Muscle layer of colon (tissue), 2 donors: ENCODE measurements around the gene ALCAM.

ENCODE experiments used
- H3K27ac ChIP-seq: one replicate; pipeline ENCODE4 v1.7.0; 2013; ENCODE audit warnings: low read depth, mild to moderate bottlenecking, low read length, moderate library complexity
- H3K27me3 ChIP-seq, 2 donors: one replicate each; pipeline ENCODE4 v1.7.0; 2013; ENCODE audit warnings: low read length in 2 of 2, mild to moderate bottlenecking in 2 of 2; ENCODE audit not compliant: insufficient read depth in 2 of 2, control insufficient read depth in 1 of 2
- H3K36me3 ChIP-seq: one replicate; pipeline ENCODE4 v1.7.0; 2013; ENCODE audit warnings: mild to moderate bottlenecking, low read length; ENCODE audit not compliant: insufficient read depth
- H3K4me1 ChIP-seq: one replicate; pipeline ENCODE4 v1.7.0; 2013; ENCODE audit warnings: mild to moderate bottlenecking, low read length; ENCODE audit not compliant: insufficient read depth
- H3K4me3 ChIP-seq, 2 donors: one replicate each; pipeline ENCODE4 v1.7.0; 2013; ENCODE audit warnings: low read length in 2 of 2, low read depth in 1 of 2, mild to moderate bottlenecking in 1 of 2, moderate library complexity in 1 of 2
- H3K9ac ChIP-seq: one replicate; pipeline ENCODE4 v1.7.0; 2013; ENCODE audit warnings: low read length
- H3K9me3 ChIP-seq: one replicate; pipeline ENCODE4 v1.7.0; 2013; ENCODE audit warnings: mild to moderate bottlenecking, low read length
- donor health status: abdominal sarcoma.
- donor health status: Adenocarcinoma of cecum.

The ALCAM gene

DNA sequence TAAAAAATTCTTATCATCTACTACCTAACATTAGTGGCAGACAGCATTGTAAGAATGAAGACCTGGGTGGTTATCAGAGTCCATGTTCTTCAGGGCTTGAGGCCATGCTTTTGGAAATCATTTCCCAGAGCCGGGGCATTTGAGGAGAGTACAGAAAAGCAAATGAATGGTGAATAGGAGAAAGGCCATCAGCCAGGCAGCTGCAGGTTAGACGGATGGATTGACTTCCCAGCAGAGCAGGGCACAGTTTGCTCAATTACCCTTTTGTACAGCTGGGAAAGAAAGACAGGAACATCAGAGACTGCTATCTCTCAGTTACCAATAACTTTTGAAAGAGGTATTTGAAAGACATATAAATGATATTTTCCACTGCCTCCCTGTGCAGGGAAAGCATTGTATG lies 135.6 kb downstream of the ALCAM start:
- Histone ChIP-seq H3K27me3 (no peaks in the 10 kb centered on the region), H3K4me3 (no peak overlapping the region), H3K9ac (no peak overlapping the region), H3K4me1 (no peaks in the 10 kb centered on the region), H3K36me3 (no peaks in the 10 kb centered on the region), H3K27ac (no peak overlapping the region), H3K9me3 (no peaks in the 10 kb centered on the region)

DNA sequence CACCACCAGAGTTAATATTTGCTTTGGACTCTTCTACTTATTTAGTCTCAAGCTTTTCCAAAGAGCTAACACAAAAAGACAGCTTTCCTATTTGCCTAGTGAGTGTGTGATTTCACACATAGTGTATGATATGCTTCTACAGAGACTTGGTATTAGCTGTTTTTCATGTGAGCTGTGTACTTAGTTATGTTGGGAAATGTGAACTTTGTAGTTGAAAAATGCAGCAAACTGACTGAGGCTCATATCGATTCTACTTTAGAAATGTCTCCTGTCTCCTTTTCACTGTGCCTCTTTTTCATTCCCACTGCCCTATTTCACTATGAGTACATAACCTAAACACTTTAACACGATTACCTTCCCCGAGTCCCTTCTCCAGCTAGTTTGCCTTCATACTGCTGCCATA lies 136.5 kb downstream of the ALCAM start:
- no peaks in the 10 kb centered on the region for H3K27me3 ChIP-seq
- no peaks in the 10 kb centered on the region for H3K4me1 ChIP-seq
- no peaks in the 10 kb centered on the region for H3K36me3 ChIP-seq
- no peak overlapping the region for H3K9ac ChIP-seq
- H3K9me3 ChIP-seq, result no peaks in the 10 kb centered on the region
- no peak overlapping the region for H3K4me3 ChIP-seq
- no peak overlapping the region for H3K27ac ChIP-seq

GRCh38 chr3:105504440-105504951 lies 137.8 kb downstream of the ALCAM start:
- Histone ChIP-seq H3K9me3 (no peaks in the 10 kb centered on the region), H3K4me3 (no peak overlapping the region), H3K9ac (no peak overlapping the region), H3K36me3 (no peaks in the 10 kb centered on the region), H3K4me1 (no peaks in the 10 kb centered on the region), H3K27me3 (no peaks in the 10 kb centered on the region), H3K27ac (no peak overlapping the region)

- Histone ChIP-seq H3K27ac (no peak overlapping the region), H3K4me1 (no peaks in the 10 kb centered on the region), H3K9ac (no peak overlapping the region), H3K36me3 (no peaks in the 10 kb centered on the region), H3K4me3 (no peak overlapping the region), H3K9me3 (no peaks in the 10 kb centered on the region), H3K27me3 (no peaks in the 10 kb centered on the region)
Observed at GRCh38 chr3:105505170-105505569, 138.5 kb downstream of the ALCAM start.

- Histone ChIP-seq H3K27me3 (no peaks in the 10 kb centered on the region), H3K36me3 (no peaks in the 10 kb centered on the region), H3K9ac (no peak overlapping the region), H3K4me1 (no peaks in the 10 kb centered on the region), H3K27ac (no peak overlapping the region), H3K4me3 (no peak overlapping the region), H3K9me3 (no peaks in the 10 kb centered on the region)
Observed at GRCh38 chr3:105511031-105511430, 144.3 kb downstream of the ALCAM start.

DNA sequence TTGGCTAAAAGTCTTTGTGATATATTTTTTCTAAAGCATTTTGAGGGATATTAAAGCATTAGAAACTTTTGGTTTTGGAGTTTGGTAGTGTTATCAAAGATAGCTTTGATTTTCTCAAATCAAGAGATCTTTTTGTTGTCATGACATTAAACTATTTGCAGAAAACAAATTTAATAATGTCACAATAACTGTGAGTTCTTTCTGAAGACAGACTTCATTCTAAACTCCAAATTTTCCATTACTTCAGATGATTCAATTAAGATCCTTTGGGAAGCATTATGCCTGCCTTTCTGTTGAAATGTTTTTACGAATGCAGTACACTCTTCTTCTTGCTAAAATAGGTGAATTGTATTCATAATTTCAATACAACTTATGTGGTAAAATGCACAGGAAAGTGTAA lies 145.4 kb downstream of the ALCAM start:
- H3K9ac ChIP-seq, result no peak overlapping the region

GRCh38 chr3:105513042-105513441 lies 146.3 kb downstream of the ALCAM start:
- no peaks in the 10 kb centered on the region for H3K36me3 ChIP-seq
- no peak overlapping the region for H3K9ac ChIP-seq
- H3K27me3 ChIP-seq, result no peaks in the 10 kb centered on the region
- no peaks in the 10 kb centered on the region for H3K4me1 ChIP-seq
- H3K27ac ChIP-seq, result no peak overlapping the region
- H3K4me3 ChIP-seq, result no peak overlapping the region
- no peaks in the 10 kb centered on the region for H3K9me3 ChIP-seq

More for the DNA sequence above, 145.4 kb downstream of the ALCAM start:
- Histone ChIP-seq H3K36me3 (no peaks in the 10 kb centered on the region), H3K27me3 (no peaks in the 10 kb centered on the region), H3K4me3 (no peak overlapping the region), H3K27ac (no peak overlapping the region), H3K9me3 (no peaks in the 10 kb centered on the region), H3K4me1 (no peaks in the 10 kb centered on the region)

DNA sequence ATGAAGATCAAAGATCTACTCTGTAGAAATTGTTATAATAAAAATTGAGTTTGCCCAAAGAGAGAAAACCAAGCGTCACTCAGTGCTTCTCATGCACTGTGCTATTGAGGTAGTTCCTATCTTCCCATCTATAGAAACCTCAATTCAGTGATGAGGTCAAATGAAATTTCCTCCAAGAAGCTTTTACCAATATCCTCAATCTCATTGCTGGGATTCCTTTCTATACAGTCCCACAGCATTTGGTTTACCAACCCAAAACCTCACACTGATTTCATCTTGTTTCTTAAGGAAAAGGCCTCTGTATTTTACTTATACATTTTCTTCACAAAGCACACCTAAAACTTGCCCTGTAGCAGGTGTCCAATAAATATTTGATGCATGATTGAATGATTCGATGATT lies 147.2 kb downstream of the ALCAM start:
- no peak overlapping the region for H3K4me3 ChIP-seq
- no peak overlapping the region for H3K9ac ChIP-seq
- no peaks in the 10 kb centered on the region for H3K27me3 ChIP-seq
- H3K36me3 ChIP-seq, result no peaks in the 10 kb centered on the region
- H3K27ac ChIP-seq, result no peak overlapping the region
- no peaks in the 10 kb centered on the region for H3K9me3 ChIP-seq
- H3K4me1 ChIP-seq, result no peaks in the 10 kb centered on the region

DNA sequence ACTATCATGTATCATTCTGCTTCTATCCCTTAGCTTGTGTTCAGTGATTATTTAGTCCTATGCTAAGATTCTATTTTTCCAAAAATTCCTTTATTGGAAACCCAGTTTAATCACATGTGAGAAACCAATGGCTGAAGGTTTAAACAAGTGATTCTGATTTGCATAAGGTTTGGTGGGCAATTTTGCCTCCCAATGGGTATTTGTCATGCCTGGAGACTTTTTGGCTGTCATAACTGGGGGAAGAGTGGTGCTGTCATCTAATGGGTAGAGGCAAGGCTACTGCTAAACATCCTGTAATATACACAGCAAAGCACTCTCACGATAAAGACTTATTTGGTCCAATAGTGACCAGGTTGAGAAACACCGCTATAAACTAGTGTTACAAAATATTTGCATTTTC lies 148.7 kb downstream of the ALCAM start:
- no peak overlapping the region for H3K4me3 ChIP-seq
- no peak overlapping the region for H3K27ac ChIP-seq
- no peaks in the 10 kb centered on the region for H3K4me1 ChIP-seq
- no peak overlapping the region for H3K9ac ChIP-seq
- H3K27me3 ChIP-seq, result no peaks in the 10 kb centered on the region
- H3K9me3 ChIP-seq, result no peaks in the 10 kb centered on the region
- no peaks in the 10 kb centered on the region for H3K36me3 ChIP-seq

GRCh38 chr3:105516972-105517371 lies 150.3 kb downstream of the ALCAM start:
- H3K4me1 ChIP-seq, result no peaks in the 10 kb centered on the region
- no peak overlapping the region for H3K4me3 ChIP-seq
- no peaks in the 10 kb centered on the region for H3K27me3 ChIP-seq
- H3K9ac ChIP-seq, result no peak overlapping the region
- no peaks in the 10 kb centered on the region for H3K36me3 ChIP-seq
- no peaks in the 10 kb centered on the region for H3K9me3 ChIP-seq
- no peak overlapping the region for H3K27ac ChIP-seq

DNA sequence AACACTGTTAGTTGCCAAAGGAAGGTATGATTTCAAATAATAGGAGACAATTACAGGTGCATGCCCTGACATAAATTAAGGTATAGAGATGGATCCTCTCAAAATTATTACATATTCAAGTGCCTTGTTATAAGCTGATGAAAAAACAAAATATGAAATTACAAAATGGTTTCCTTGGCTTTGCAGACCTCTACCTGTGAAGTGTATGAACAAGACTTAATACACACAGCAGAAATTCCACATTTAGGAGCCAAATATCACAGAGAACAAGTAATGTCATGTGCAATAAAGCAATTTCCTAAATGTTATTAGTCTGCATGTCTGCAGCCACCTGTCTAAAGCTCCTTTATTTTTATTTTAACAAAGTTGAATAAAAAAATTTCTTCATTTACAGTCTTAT lies 151.5 kb downstream of the ALCAM start:
- H3K4me1 ChIP-seq, result no peaks in the 10 kb centered on the region
- no peaks in the 10 kb centered on the region for H3K36me3 ChIP-seq
- no peak overlapping the region for H3K27ac ChIP-seq
- no peak overlapping the region for H3K4me3 ChIP-seq
- no peak overlapping the region for H3K9ac ChIP-seq
- no peaks in the 10 kb centered on the region for H3K9me3 ChIP-seq
- H3K27me3 ChIP-seq, result no peaks in the 10 kb centered on the region

DNA sequence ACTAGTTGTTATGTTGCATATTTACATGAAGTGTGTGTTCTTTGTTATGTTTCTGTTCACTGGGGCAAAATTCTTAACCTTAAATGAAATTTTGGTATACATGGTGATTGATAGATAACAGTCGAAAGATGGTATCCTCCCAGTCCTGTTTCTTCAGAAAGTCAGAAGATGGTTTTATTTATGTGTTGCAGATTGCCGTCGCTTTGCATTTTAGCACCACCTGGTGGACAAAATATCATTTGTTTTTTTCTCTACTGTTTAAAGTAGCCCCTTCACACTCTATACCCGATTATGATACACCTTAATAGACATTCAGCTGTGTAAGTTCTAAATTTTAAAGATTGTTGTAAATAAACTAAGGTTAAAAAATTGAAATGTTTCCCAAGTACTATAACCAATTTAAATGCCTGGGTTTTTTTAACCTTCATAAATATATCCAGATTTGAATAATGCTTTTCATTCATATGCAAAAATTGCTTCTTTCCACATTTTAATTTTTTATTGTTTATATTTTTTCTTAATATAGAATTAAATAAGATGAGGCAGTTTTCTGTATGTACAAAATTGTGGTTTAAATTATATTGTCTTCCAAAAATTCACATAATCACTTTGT lies 152.2 kb downstream of the ALCAM start:
- no peaks in the 10 kb centered on the region for H3K36me3 ChIP-seq
- H3K4me3 ChIP-seq, result no peak overlapping the region
- H3K27me3 ChIP-seq, result no peaks in the 10 kb centered on the region
- H3K27ac ChIP-seq, result no peak overlapping the region
- H3K9me3 ChIP-seq, result no peaks in the 10 kb centered on the region
- H3K9ac ChIP-seq, result no peak overlapping the region
- no peaks in the 10 kb centered on the region for H3K4me1 ChIP-seq
